Measurements from ENCODE around the gene SMIM32. TPM values are rescaled to one million over a fixed set of nuclear protein-coding genes. Genes with fewer than 3 reads are reported as not detected.

Gene SMIM32
- total RNA-seq, 1 experiment from 2014 or later = 0.37 TPM

DNA sequence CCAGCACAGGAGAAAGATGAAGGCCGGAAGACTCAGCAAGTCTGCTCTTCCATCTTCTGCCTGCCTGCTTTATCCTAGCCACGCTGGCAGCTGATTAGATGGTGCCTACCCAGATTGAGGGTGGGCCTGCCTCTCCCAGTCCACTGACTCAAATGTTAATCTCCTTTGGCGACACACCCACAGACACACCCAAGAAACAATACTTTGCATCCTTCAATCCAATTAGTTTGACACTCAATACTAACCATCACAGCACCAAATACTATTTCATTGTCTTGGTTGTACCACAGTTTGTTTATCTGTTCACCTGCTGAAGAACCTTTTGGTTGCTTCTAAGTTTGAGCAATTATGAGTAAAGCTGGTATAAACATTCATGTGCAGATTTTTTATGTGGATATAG, 23.7 kb downstream of the SMIM32 start:
- ChIA-PET POLR2A (no interaction called here), CTCF (no interaction called here)
- Mint-ChIP-seq H3K36me3 (peaks cover 28% of the 10 kb centered on the region), H3K27ac (no peak overlapping the region), H3K27me3 (ENCODE audit: low read depth) (no peaks in the 10 kb centered on the region), H3K9me3 (no peaks in the 10 kb centered on the region), H3K4me1 (no peaks in the 10 kb centered on the region), H3K4me3 (no peak overlapping the region)
- no peak for ATAC-seq
- no peak for DNase-seq (ENCODE audit: low spot score)
- TF ChIP-seq MXD4 (CRISPR knock-in tag; IDR thresholded peaks at IDR 0.05; ENCODE audit: borderline replicate concordance) = no peak
- TF ChIP-seq OVOL2 (CRISPR knock-in tag; IDR thresholded peaks at IDR 0.05; ENCODE audit: borderline replicate concordance) = no peak
- TF ChIP-seq, protein P1, sequence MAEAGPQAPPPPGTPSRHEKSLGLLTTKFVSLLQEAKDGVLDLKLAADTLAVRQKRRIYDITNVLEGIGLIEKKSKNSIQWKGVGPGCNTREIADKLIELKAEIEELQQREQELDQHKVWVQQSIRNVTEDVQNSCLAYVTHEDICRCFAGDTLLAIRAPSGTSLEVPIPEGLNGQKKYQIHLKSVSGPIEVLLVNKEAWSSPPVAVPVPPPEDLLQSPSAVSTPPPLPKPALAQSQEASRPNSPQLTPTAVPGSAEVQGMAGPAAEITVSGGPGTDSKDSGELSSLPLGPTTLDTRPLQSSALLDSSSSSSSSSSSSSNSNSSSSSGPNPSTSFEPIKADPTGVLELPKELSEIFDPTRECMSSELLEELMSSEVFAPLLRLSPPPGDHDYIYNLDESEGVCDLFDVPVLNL (CRISPR knock-in tag; IDR thresholded peaks at IDR 0.05; ENCODE audit: borderline replicate concordance, low read depth) = no peak
- TF ChIP-seq, protein P2, sequence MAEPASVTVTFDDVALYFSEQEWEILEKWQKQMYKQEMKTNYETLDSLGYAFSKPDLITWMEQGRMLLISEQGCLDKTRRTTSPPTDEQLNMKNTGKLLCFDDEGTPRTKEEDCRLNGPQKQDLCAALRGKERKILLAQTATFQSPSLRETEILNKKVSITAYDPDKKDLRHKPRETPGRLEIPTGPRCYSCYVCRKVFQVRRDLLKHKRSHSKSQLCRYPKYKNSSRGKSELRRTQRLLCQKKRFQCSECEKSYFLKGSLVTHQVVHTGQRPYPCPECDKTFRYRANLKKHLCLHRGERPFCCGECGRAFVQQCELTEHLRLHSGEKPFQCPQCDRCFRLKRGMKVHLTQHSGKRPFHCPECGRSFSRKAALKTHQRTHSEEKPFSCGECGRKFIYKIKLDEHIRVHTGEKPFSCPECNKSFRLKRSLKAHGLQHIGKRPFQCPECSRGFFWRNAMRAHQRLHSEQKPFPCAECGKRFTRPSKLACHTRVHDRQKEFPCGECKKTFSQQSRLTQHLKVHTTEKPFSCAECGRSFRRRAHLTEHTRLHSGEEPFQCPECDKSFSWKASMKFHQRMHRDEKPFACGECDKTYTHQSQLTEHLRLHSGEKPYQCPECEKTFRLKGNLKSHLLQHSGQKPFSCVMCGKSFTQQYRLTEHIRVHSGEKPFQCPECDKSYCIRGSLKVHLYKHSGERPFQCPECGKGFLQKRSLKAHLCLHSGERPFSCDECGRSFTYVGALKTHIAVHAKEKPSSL (CRISPR knock-in tag; conservative IDR thresholded peaks at IDR 0.05) = no peak
- TF ChIP-seq, protein P3, sequence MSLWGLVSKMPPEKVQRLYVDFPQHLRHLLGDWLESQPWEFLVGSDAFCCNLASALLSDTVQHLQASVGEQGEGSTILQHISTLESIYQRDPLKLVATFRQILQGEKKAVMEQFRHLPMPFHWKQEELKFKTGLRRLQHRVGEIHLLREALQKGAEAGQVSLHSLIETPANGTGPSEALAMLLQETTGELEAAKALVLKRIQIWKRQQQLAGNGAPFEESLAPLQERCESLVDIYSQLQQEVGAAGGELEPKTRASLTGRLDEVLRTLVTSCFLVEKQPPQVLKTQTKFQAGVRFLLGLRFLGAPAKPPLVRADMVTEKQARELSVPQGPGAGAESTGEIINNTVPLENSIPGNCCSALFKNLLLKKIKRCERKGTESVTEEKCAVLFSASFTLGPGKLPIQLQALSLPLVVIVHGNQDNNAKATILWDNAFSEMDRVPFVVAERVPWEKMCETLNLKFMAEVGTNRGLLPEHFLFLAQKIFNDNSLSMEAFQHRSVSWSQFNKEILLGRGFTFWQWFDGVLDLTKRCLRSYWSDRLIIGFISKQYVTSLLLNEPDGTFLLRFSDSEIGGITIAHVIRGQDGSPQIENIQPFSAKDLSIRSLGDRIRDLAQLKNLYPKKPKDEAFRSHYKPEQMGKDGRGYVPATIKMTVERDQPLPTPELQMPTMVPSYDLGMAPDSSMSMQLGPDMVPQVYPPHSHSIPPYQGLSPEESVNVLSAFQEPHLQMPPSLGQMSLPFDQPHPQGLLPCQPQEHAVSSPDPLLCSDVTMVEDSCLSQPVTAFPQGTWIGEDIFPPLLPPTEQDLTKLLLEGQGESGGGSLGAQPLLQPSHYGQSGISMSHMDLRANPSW (CRISPR knock-in tag; conservative IDR thresholded peaks at IDR 0.05; ENCODE audit: low read depth) = no peak
- TF ChIP-seq JAZF1 (CRISPR knock-in tag; IDR thresholded peaks at IDR 0.05) = no peak
- TF ChIP-seq, protein P4, sequence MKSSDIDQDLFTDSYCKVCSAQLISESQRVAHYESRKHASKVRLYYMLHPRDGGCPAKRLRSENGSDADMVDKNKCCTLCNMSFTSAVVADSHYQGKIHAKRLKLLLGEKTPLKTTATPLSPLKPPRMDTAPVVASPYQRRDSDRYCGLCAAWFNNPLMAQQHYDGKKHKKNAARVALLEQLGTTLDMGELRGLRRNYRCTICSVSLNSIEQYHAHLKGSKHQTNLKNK (CRISPR knock-in tag; IDR thresholded peaks at IDR 0.05) = no peak

DNA sequence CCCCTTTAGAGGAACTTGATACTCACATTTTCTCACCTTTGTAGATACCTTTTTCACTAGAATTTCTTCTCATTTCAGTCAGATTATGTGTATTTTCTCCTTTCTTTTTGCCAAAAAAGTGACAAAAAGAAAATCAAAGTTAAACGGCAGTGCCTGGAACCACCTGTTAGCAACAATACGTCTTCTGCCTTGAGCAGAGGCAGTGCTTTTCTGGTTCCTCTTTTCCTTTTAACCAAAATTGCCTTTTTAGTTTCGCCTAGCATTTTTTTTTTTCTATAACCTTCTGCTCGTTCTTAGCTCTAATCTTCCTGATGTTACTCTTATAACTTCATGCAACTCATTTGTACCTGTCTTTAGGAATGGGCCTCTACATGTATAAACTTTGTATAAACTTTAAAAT, 26.1 kb downstream of the SMIM32 start:
- POLR2A ChIA-PET = no interaction called here
- H3K4me1 Mint-ChIP-seq = no peaks in the 10 kb centered on the region
- DNase-seq (ENCODE audit: low spot score) (no peak), ATAC-seq (no peak)
- no peaks in the 10 kb centered on the region for H3K9me3 Mint-ChIP-seq
- H3K27me3 Mint-ChIP-seq (ENCODE audit: low read depth) = no peaks in the 10 kb centered on the region
- TF ChIP-seq, protein P5, sequence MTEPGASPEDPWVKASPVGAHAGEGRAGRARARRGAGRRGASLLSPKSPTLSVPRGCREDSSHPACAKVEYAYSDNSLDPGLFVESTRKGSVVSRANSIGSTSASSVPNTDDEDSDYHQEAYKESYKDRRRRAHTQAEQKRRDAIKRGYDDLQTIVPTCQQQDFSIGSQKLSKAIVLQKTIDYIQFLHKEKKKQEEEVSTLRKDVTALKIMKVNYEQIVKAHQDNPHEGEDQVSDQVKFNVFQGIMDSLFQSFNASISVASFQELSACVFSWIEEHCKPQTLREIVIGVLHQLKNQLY (CRISPR knock-in tag; IDR thresholded peaks at IDR 0.05) = no peak
- TF ChIP-seq NR3C1 (CRISPR knock-in tag; conservative IDR thresholded peaks at IDR 0.05; ENCODE audit: low read depth) = no peak
- no peak for TF ChIP-seq GRHL2 (CRISPR knock-in tag; IDR thresholded peaks at IDR 0.05; ENCODE audit: insufficient replicate concordance, severe bottlenecking)
- TF ChIP-seq, protein P6, sequence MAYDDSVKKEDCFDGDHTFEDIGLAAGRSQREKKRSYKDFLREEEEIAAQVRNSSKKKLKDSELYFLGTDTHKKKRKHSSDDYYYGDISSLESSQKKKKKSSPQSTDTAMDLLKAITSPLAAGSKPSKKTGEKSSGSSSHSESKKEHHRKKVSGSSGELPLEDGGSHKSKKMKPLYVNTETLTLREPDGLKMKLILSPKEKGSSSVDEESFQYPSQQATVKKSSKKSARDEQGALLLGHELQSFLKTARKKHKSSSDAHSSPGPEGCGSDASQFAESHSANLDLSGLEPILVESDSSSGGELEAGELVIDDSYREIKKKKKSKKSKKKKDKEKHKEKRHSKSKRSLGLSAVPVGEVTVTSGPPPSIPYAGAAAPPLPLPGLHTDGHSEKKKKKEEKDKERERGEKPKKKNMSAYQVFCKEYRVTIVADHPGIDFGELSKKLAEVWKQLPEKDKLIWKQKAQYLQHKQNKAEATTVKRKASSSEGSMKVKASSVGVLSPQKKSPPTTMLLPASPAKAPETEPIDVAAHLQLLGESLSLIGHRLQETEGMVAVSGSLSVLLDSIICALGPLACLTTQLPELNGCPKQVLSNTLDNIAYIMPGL (CRISPR knock-in tag; IDR thresholded peaks at IDR 0.05) = no peak
- TF ChIP-seq, protein P7, sequence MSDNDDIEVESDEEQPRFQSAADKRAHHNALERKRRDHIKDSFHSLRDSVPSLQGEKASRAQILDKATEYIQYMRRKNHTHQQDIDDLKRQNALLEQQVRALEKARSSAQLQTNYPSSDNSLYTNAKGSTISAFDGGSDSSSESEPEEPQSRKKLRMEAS (CRISPR knock-in tag; IDR thresholded peaks at IDR 0.05) = no peak
- TF ChIP-seq, protein P8, sequence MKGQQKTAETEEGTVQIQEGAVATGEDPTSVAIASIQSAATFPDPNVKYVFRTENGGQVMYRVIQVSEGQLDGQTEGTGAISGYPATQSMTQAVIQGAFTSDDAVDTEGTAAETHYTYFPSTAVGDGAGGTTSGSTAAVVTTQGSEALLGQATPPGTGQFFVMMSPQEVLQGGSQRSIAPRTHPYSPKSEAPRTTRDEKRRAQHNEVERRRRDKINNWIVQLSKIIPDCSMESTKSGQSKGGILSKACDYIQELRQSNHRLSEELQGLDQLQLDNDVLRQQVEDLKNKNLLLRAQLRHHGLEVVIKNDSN (CRISPR knock-in tag; IDR thresholded peaks at IDR 0.05) = no peak
- TF ChIP-seq, protein P4 (CRISPR knock-in tag; IDR thresholded peaks at IDR 0.05) = no peak
- TF ChIP-seq TEAD4 (CRISPR knock-in tag; IDR thresholded peaks at IDR 0.05) = no peak
- no peak for TF ChIP-seq MYBL2 (CRISPR knock-in tag; IDR thresholded peaks at IDR 0.05)
- TF ChIP-seq CREM (CRISPR knock-in tag; IDR thresholded peaks at IDR 0.05) = no peak
- TF ChIP-seq, protein P9, sequence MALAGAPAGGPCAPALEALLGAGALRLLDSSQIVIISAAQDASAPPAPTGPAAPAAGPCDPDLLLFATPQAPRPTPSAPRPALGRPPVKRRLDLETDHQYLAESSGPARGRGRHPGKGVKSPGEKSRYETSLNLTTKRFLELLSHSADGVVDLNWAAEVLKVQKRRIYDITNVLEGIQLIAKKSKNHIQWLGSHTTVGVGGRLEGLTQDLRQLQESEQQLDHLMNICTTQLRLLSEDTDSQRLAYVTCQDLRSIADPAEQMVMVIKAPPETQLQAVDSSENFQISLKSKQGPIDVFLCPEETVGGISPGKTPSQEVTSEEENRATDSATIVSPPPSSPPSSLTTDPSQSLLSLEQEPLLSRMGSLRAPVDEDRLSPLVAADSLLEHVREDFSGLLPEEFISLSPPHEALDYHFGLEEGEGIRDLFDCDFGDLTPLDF (CRISPR knock-in tag; IDR thresholded peaks at IDR 0.05) = no peak
- no peak for TF ChIP-seq ZNF263 (CRISPR knock-in tag; IDR thresholded peaks at IDR 0.05; ENCODE audit: low read depth)
- no peak for TF ChIP-seq NR2C2 (CRISPR knock-in tag; IDR thresholded peaks at IDR 0.05)
- TF ChIP-seq PRRX2 (CRISPR knock-in tag; IDR thresholded peaks at IDR 0.05) = no peak
- no peak for TF ChIP-seq ELF4 (CRISPR knock-in tag; IDR thresholded peaks at IDR 0.05; ENCODE audit: low read depth)
- H3K27ac Mint-ChIP-seq = 0 out of 2 replicates have a peak overlapping the region, but pooled peaks have one; percentile 20
- H3K36me3 Mint-ChIP-seq = peaks cover 24% of the 10 kb centered on the region
- CTCF ChIA-PET = no interaction called here
- no peak overlapping the region for H3K4me3 Mint-ChIP-seq
